Measurements from ENCODE around the gene IL37.

IL37 gene

GRCh38 chr2:112949456-112949855, 38.5 kb downstream of the IL37 start:
- TF ChIP-seq CTCF (IDR thresholded peaks at IDR 0.05; ENCODE audit: control extremely low read depth, extremely low read depth, low read depth, missing control alignments) = no peak
- no peak for DNase-seq (ENCODE audit: extremely low spot score)
- POLR2A ChIA-PET = no interaction called here
- CTCF ChIA-PET = interaction anchor here (1.9 to 5.0 kb wide), 2 partner anchors 11 to 200 kb away, joined by 8 to 32 read pairs; no protein-coding TSS in a partner anchor

- no peak for TF ChIP-seq CTCF (IDR thresholded peaks at IDR 0.05; ENCODE audit: control extremely low read depth, extremely low read depth, low read depth, missing control alignments)
- CTCF ChIA-PET = interaction anchor here (0.7 to 3.3 kb wide), 7 partner anchors 12 to 228 kb away, joined by 3 to 28 read pairs (median 4); no protein-coding TSS in a partner anchor
- POLR2A ChIA-PET = no interaction called here
Observed at GRCh38 chr2:112954364-112954763, 43.4 kb downstream of the IL37 start.

GRCh38 chr2:112957511-112957910, 46.5 kb downstream of the IL37 start:
- ChIA-PET CTCF (interaction anchor here (1.8 to 4.9 kb wide), 2 partner anchors 10 to 13 kb away, joined by 5 to 32 read pairs; no protein-coding TSS in a partner anchor), POLR2A (no interaction called here)
- no peak for TF ChIP-seq CTCF (IDR thresholded peaks at IDR 0.05; ENCODE audit: control extremely low read depth, extremely low read depth, low read depth, missing control alignments)
- DNase-seq (ENCODE audit: extremely low spot score) = no peak

More at GRCh38 chr2:112954364-112954763, 43.4 kb downstream of the IL37 start:
- no peak for DNase-seq (ENCODE audit: extremely low spot score)

- ChIA-PET CTCF (interaction anchor here (0.6 to 4.9 kb wide), 28 partner anchors 9 to 255 kb away, joined by 3 to 40 read pairs (median 4); partner anchors contain the start of gene IL36G), POLR2A (no interaction called here)
- peak; percentile 59 for DNase-seq (ENCODE audit: extremely low spot score)
- TF ChIP-seq CTCF (IDR thresholded peaks at IDR 0.05; ENCODE audit: control extremely low read depth, extremely low read depth, low read depth, missing control alignments) = peak; percentile 79
Observed at GRCh38 chr2:112958428-112959108, 47.6 kb downstream of the IL37 start.

GRCh38 chr2:112959109-112959812, 48.3 kb downstream of the IL37 start:
- ChIA-PET CTCF (interaction anchor here (0.6 to 4.9 kb wide), 28 partner anchors 8 to 256 kb away, joined by 3 to 40 read pairs (median 4); partner anchors contain the start of gene IL36G), POLR2A (no interaction called here)
- TF ChIP-seq CTCF (IDR thresholded peaks at IDR 0.05; ENCODE audit: control extremely low read depth, extremely low read depth, low read depth, missing control alignments) = no peak
- no peak for DNase-seq (ENCODE audit: extremely low spot score)

- ChIA-PET POLR2A (no interaction called here), CTCF (interaction anchor here (0.7 to 4.9 kb wide), 13 partner anchors 7 to 234 kb away, joined by 3 to 40 read pairs (median 5); partner anchors contain the start of gene IL36G)
- TF ChIP-seq CTCF (IDR thresholded peaks at IDR 0.05; ENCODE audit: control extremely low read depth, extremely low read depth, low read depth, missing control alignments) = no peak
- DNase-seq (ENCODE audit: extremely low spot score) = no peak
Observed at GRCh38 chr2:112960230-112960825, 49.4 kb downstream of the IL37 start.
